ENCODE data around the gene RAB4A. TPM values are rescaled to one million over a fixed set of nuclear protein-coding genes. Genes with fewer than 3 reads are reported as not detected.

Gene RAB4A
- total RNA-seq, 3 donors from 2014 or later (not counting 1 experiment from before 2014, with no cell fraction given), result 31.2 to 47.1 (median 31.6) TPM

DNA sequence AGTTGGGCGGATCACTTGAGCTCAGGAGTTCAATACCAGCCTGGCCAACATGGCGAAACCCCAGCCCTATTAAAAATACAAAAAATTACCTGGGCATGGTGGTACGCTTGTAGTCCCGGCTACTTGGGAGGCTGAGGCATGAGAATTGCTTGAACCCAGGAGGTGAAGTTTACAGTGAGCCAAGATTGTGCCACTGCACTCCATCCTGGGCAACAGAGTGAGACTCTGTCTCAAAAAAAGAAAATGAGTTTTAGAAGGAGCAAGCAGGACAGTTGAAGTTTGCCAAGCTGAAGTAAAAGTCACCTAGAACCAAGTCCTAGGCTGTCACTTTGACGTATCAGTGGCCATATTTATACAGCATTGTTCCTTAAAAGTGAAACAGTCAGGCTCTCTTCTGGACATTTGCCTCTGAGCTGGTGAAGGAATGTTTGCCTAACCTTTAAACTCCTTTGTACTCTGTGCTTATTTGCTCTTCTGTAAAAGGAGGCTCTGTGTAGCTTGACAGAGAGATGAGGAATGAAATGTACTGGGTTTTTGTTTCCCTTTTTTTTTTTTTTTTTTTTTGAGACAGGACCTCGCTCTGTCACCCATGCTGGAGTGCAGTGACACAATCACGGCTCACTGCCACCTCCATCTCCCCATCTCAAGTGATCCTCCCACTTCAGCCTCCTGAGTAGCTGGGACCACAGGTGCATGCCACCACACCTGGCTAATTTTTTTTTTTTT lies 2.8 kb downstream of the RAB4A start:
- Mint-ChIP-seq H3K27me3 (ENCODE audit: low read depth in 2 of 2) (no peaks in the 10 kb centered on the region), H3K4me3 (no peak overlapping the region), H3K36me3 (peaks cover 6% of the 10 kb centered on the region), H3K4me1 (peaks cover 30 to 37% of the 10 kb centered on the region in 2 donors), H3K9me3 (no peaks in the 10 kb centered on the region), H3K27ac (no peak overlapping the region)
- intact Hi-C loops (cut with micrococcal nuclease), result loop anchor here (5.0 kb wide), 1 partner anchor 69 kb away; the partner anchor contains the start of gene CCSAP
- Histone ChIP-seq H3K27me3 (ENCODE audit: control insufficient read depth, insufficient read depth, low read length) (no peaks in the 10 kb centered on the region), H3K4me1 (ENCODE audit: control insufficient read depth, insufficient read depth, low read length) (peaks cover 18% of the 10 kb centered on the region), H3K36me3 (ENCODE audit: control insufficient read depth, insufficient read depth, low read length) (no peaks in the 10 kb centered on the region), H3K9me3 (ENCODE audit: control insufficient read depth, insufficient read depth, low read length) (no peaks in the 10 kb centered on the region), H3K27ac (ENCODE audit: low read length) (no peak overlapping the region), H3K4me3 (ENCODE audit: low read length) (no peak overlapping the region)
- no peak for TF ChIP-seq CTCF (IDR thresholded peaks at IDR 0.05)
- ATAC-seq (no peak), DNase-seq (no peak)
- WGBS (ENCODE audit: insufficient coverage), result 94% methylated on average over 7 of the region's 7 CpGs

- H3K27me3 Mint-ChIP-seq (ENCODE audit: low read depth in 2 of 2), result no peaks in the 10 kb centered on the region
- no peak overlapping the region for H3K4me3 Mint-ChIP-seq
- ATAC-seq, result no peak
- intact Hi-C loops (cut with micrococcal nuclease), result no loop called here
- H3K27ac Mint-ChIP-seq, result no peak overlapping the region
- Histone ChIP-seq H3K27me3 (ENCODE audit: control insufficient read depth, insufficient read depth, low read length) (no peaks in the 10 kb centered on the region), H3K36me3 (ENCODE audit: control insufficient read depth, insufficient read depth, low read length) (no peaks in the 10 kb centered on the region), H3K27ac (ENCODE audit: low read length) (no peak overlapping the region), H3K4me1 (ENCODE audit: control insufficient read depth, insufficient read depth, low read length) (peaks cover 18% of the 10 kb centered on the region), H3K4me3 (ENCODE audit: low read length) (no peak overlapping the region), H3K9me3 (ENCODE audit: control insufficient read depth, insufficient read depth, low read length) (no peaks in the 10 kb centered on the region)
- H3K36me3 Mint-ChIP-seq, result peaks cover 6% of the 10 kb centered on the region
- no peak for TF ChIP-seq CTCF (IDR thresholded peaks at IDR 0.05)
- H3K9me3 Mint-ChIP-seq, result no peaks in the 10 kb centered on the region
- peaks cover 32 to 38% of the 10 kb centered on the region in 2 donors for H3K4me1 Mint-ChIP-seq
- DNase-seq, result no peak
- 100% methylated on average over 2 of the region's 2 CpGs for WGBS (ENCODE audit: insufficient coverage)
Observed at GRCh38 chr1:229275005-229275404, 4.1 kb downstream of the RAB4A start.

DNA sequence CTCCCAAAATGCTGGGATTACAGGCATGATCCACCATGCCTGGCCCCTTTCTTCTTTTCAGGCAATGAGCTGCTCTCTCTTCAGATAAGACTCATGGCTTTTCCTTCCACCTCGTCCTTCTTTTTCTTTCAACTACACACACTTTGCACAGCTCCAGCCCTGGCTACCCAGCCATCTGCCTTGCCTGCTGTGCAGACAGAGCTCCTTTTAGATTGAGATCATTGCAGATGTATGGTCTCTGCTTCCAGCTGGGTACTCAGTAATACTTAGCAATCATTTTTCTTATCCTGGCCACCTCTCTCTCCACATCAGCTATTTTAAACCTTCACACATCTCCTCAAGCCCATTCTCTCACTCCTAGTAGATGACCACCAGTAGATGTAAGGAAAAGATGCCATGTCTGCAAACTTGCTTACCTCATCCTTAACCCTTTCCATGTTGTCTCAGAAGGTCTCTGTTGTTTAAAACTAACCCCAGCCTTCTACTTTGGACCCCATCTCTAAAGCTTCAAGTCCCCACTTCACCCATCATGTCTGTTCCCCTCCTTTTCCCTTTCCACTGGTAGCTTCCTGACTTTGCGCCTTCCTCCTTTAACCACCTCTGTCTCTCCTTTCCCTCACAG lies 7.3 kb downstream of the RAB4A start:
- Histone ChIP-seq H3K9me3 (ENCODE audit: control insufficient read depth, insufficient read depth, low read length) (no peaks in the 10 kb centered on the region), H3K27me3 (ENCODE audit: control insufficient read depth, insufficient read depth, low read length) (no peaks in the 10 kb centered on the region), H3K27ac (ENCODE audit: low read length) (no peak overlapping the region), H3K36me3 (ENCODE audit: control insufficient read depth, insufficient read depth, low read length) (no peaks in the 10 kb centered on the region), H3K4me1 (ENCODE audit: control insufficient read depth, insufficient read depth, low read length) (no peaks in the 10 kb centered on the region), H3K4me3 (ENCODE audit: low read length) (no peak overlapping the region)
- Mint-ChIP-seq H3K27ac (no peak overlapping the region), H3K27me3 (ENCODE audit: low read depth in 2 of 2) (no peaks in the 10 kb centered on the region), H3K4me1 (peaks cover 45 to 50% of the 10 kb centered on the region in 2 donors), H3K36me3 (no peaks in the 10 kb centered on the region), H3K4me3 (no peak overlapping the region), H3K9me3 (no peaks in the 10 kb centered on the region)
- intact Hi-C loops (cut with micrococcal nuclease), result no loop called here
- TF ChIP-seq CTCF (IDR thresholded peaks at IDR 0.05), result no peak
- WGBS (ENCODE audit: insufficient coverage), result 90% methylated on average over 2 of the region's 2 CpGs
- ATAC-seq (no peak), DNase-seq (no peak)
